CD4-positive, alpha-beta T cell (primary cell): ENCODE measurements around the gene DCST2. TPM values are rescaled to one million over a fixed set of nuclear protein-coding genes. Genes with fewer than 3 reads are reported as not detected.

Experiments used
- ATAC-seq: fragments of 200-7000 bp; cut with Tn5 transposase; one replicate; pipeline ENCODE4 v1.10.0; 2022; ENCODE audit warnings: mild to moderate bottlenecking; ENCODE audit not compliant: poor library complexity
- CTCF ChIA-PET: fragments of 350-600 bp; sonication (Branson Sonifier 250); formaldehyde crosslinking; loops from one replicate; lab custom pipeline; 2021; ENCODE audit warnings: antibody characterized with exemption, inconsistent platforms; lab: Charles Lee
- POLR2A ChIA-PET: fragments of 350-600 bp; sonication (Branson Sonifier 250); formaldehyde crosslinking; loops from one replicate; lab custom pipeline; 2021; ENCODE audit warnings: antibody characterized with exemption, inconsistent platforms; lab: Charles Lee
- DNase-seq, 14 experiments: peaks; one replicate each; pipeline ENCODE4 v3.0.0-alpha.2; 2013 to 2020; ENCODE audit warnings: mixed read lengths in 2 of 14
- H3K27ac ChIP-seq, 2 donors: one replicate each; pipeline versions ENCODE4 v1.5.1 to v1.7.0; 2013; ENCODE audit warnings: low read length in 2 of 2, low read depth in 1 of 2, mild to moderate bottlenecking in 1 of 2
- H3K27me3 ChIP-seq, 2 experiments: 1 replicate in 1 of 2; 2 replicates in 1 of 2; pipeline versions ENCODE4 v1.6.1 to v1.7.0; 2013; ENCODE audit warnings: low read length in 2 of 2, control low read depth in 1 of 2, mild to moderate bottlenecking in 1 of 2, moderate library complexity in 1 of 2; ENCODE audit not compliant: insufficient read depth in 2 of 2, control insufficient read depth in 1 of 2
- H3K36me3 ChIP-seq: one replicate; pipeline ENCODE4 v1.6.1; 2013; ENCODE audit warnings: low read length, control low read depth; ENCODE audit not compliant: insufficient read depth
- H3K4me1 ChIP-seq: one replicate; pipeline ENCODE4 v1.6.1; 2013; ENCODE audit warnings: low read length, control low read depth; ENCODE audit not compliant: insufficient read depth
- H3K4me3 ChIP-seq: one replicate; pipeline ENCODE4 v1.5.1; 2013; ENCODE audit warnings: mild to moderate bottlenecking, low read length, moderate library complexity
- H3K9me3 ChIP-seq, 2 experiments: 1 replicate in 1 of 2; 2 replicates in 1 of 2; pipeline versions ENCODE4 v1.6.1 to v1.7.0; 2013; ENCODE audit warnings: low read length in 2 of 2, mild to moderate bottlenecking in 2 of 2, control low read depth in 1 of 2, moderate library complexity in 1 of 2; ENCODE audit not compliant: control insufficient read depth in 1 of 2, insufficient read depth in 1 of 2
- H3K27ac Mint-ChIP-seq: one replicate; pipeline ENCODE4 v1.8.0; 2020; ENCODE audit warnings: mixed read lengths
- H3K27me3 Mint-ChIP-seq: one replicate; pipeline ENCODE4 v1.8.0; 2021; ENCODE audit warnings: mixed read lengths
- H3K36me3 Mint-ChIP-seq: one replicate; pipeline ENCODE4 v1.8.0; 2021; ENCODE audit warnings: low read depth, mixed read lengths
- H3K4me1 Mint-ChIP-seq: one replicate; pipeline ENCODE4 v1.8.0; 2021; ENCODE audit warnings: low read depth, mixed read lengths
- H3K4me3 Mint-ChIP-seq: one replicate; pipeline ENCODE4 v1.8.0; 2020; ENCODE audit warnings: mild to moderate bottlenecking, mixed read lengths
- H3K9me3 Mint-ChIP-seq: one replicate; pipeline ENCODE4 v1.8.0; 2020; ENCODE audit warnings: mixed read lengths
- intact Hi-C, 2 experiments: fragments of 100-400 bp; cut with DNase I in 1 of 2; cut with micrococcal nuclease in 1 of 2; formaldehyde crosslinking; loops; one replicate each; pipeline versions ENCODE4 v1.15.1 to v1.9.0; 2023 to 2025; cut with DNase I, micrococcal nuclease
- total RNA-seq, 174 experiments: library from RNA in 2 of 174; stranded (reverse) in 2 of 174; gene quantifications; one replicate each; pipeline ENCODE4 v1.2.3 and lab custom pipeline; 2021 to 2026
- TF ChIP-seq, protein P1 (sequence below): fragments of 200-600 bp; IDR thresholded peaks from one replicate; pipeline ENCODE4 v1.8.0; 2022; ENCODE audit warnings: antibody characterized with exemption, mild to moderate bottlenecking

The DCST2 gene
- total RNA-seq, 2 experiments from 2014 or later = 1.4 to 2.2 TPM

DNA sequence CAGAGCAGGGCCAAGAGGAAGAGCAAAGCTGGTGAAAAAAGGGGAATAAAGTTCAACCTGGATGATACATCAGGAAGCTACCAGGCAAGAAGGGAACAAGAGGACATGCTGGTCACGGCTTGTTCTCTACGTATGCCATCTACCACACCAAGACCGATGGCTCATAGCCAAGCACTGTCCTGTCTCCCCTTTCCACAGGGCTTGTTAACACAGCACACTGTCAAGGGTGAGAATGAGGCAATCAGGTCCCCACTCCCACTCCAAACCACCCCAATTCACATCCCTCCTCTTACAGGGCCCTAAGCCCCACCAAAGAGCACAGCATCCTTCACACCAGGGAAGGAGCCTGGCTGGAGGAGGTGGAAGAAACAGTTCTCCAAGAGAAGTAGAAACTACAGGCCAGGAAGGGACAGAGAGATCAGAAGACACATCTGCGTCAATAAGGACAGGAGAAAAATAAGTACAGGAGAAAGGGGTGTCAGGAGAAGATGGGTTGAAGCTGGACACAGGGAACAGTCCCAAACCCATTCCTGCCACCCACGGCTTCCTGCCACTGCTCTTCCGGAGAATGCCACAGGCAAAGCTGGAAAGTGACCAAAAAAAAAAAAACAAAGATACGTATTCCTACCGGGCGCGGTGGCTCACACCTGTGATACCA is 62.1 kb downstream of the DCST2 start:
- intact Hi-C loops = no loop called here
- H3K4me3 Mint-ChIP-seq = peak overlapping the region; percentile 55

GRCh38 chr1:154970631-154971340 is 62.8 kb downstream of the DCST2 start, which contains the start of gene SHC1:
Gene SHC1 (minus strand): TSS chr1:154970747. CDS start chr1:154970526, 221 bp downstream.
- Mint-ChIP-seq H3K27ac (peak within 1 kb of the TSS; percentile 70), H3K9me3 (no peaks in the 10 kb centered on the region), H3K4me1 (peaks cover 30% of the 10 kb centered on the region), H3K27me3 (no peaks in the 10 kb centered on the region), H3K36me3 (peaks cover 47% of the 10 kb centered on the region), H3K4me3 (peak within 1 kb of the TSS; percentile 55)
- TF ChIP-seq, protein P1, sequence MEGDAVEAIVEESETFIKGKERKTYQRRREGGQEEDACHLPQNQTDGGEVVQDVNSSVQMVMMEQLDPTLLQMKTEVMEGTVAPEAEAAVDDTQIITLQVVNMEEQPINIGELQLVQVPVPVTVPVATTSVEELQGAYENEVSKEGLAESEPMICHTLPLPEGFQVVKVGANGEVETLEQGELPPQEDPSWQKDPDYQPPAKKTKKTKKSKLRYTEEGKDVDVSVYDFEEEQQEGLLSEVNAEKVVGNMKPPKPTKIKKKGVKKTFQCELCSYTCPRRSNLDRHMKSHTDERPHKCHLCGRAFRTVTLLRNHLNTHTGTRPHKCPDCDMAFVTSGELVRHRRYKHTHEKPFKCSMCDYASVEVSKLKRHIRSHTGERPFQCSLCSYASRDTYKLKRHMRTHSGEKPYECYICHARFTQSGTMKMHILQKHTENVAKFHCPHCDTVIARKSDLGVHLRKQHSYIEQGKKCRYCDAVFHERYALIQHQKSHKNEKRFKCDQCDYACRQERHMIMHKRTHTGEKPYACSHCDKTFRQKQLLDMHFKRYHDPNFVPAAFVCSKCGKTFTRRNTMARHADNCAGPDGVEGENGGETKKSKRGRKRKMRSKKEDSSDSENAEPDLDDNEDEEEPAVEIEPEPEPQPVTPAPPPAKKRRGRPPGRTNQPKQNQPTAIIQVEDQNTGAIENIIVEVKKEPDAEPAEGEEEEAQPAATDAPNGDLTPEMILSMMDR = no peak
- Histone ChIP-seq H3K36me3 (peaks cover 53% of the 10 kb centered on the region), H3K4me3 (no peak within 1 kb of the TSS), H3K9me3 (no peaks in the 10 kb centered on the region), H3K27me3 (no peaks in the 10 kb centered on the region), H3K4me1 (peaks cover 55% of the 10 kb centered on the region), H3K27ac (peak within 1 kb of the TSS in 1 of 2 donors; percentile 34)
- DNase-seq (peak in 5 of 14 experiments; percentile 27 to 65 (median 50)), ATAC-seq (no peak)
- ChIA-PET POLR2A (interaction anchor here (1.1 to 2.4 kb wide), 7 partner anchors 9 to 43 kb away, joined by 3 to 9 read pairs (median 4); partner anchors contain the start of genes PBXIP1, PMVK and PYGO2), CTCF (interaction anchor here (0.9 to 10.7 kb wide), 5 partner anchors 8 to 91 kb away, joined by 3 to 71 read pairs (median 8); partner anchors contain the start of genes PMVK and PYGO2)
- intact Hi-C loops = no loop called here

More for the DNA sequence above, 62.1 kb downstream of the DCST2 start:
- H3K4me3 ChIP-seq = no peak overlapping the region
- CTCF ChIA-PET = interaction anchor here (0.9 to 10.7 kb wide), 8 partner anchors 9 to 90 kb away, joined by 3 to 71 read pairs (median 6); partner anchors contain the start of genes PMVK and PYGO2
- ATAC-seq (no peak), DNase-seq (no peak)
- no peak overlapping the region for H3K27ac ChIP-seq
- POLR2A ChIA-PET = interaction anchor here (1.1 to 5.6 kb wide), 8 partner anchors 10 to 45 kb away, joined by 3 to 46 read pairs (median 8); partner anchors contain the start of genes FLAD1, PBXIP1, PMVK and PYGO2
- H3K27me3 ChIP-seq = no peaks in the 10 kb centered on the region
- no peaks in the 10 kb centered on the region for H3K9me3 Mint-ChIP-seq
- TF ChIP-seq, protein P1 = no peak
- peaks cover 61% of the 10 kb centered on the region for H3K4me1 ChIP-seq
- H3K4me1 Mint-ChIP-seq = peaks cover 30% of the 10 kb centered on the region
- H3K36me3 ChIP-seq = peaks cover 46% of the 10 kb centered on the region
- H3K36me3 Mint-ChIP-seq = peaks cover 41% of the 10 kb centered on the region
- no peaks in the 10 kb centered on the region for H3K9me3 ChIP-seq
- peak overlapping the region; percentile 29 for H3K27ac Mint-ChIP-seq
- H3K27me3 Mint-ChIP-seq = no peaks in the 10 kb centered on the region

DNA sequence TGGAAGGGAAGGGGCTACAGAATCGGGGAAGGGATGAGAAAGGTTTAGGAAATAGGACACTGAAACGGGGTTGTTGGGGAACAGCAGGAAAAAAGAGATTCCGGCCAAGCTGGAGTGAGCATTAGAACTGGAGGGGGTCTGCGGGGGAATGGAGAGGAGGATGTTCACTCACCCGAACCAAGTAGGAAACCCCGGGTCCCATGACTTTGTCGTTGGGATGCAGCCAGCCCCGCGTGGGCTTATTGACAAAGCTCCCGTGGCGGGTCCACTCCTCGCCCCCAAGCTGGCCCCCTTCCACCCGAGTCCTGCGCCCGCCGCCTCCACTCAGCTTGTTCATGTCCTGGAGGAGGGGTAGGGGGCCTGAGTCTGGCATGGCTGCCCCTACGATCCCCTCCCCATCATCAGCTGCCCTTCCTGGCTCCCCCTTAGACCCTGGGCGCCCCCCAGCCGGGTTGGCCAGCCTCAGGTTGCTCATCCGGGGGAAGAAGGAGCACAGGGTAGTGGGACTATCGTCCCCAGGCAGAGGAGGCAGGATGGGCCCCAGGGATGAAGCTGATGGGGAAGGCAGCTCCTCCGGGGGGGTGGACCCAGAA is 63.6 kb downstream of the DCST2 start:
- ChIA-PET CTCF (interaction anchor here (1.2 to 10.7 kb wide), 3 partner anchors 29 to 92 kb away, joined by 3 to 71 read pairs (median 8); no protein-coding TSS in a partner anchor), POLR2A (interaction anchor here (1.1 to 2.4 kb wide), 6 partner anchors 8 to 44 kb away, joined by 3 to 9 read pairs (median 4); partner anchors contain the start of genes PBXIP1 and PYGO2)
- no peak overlapping the region for H3K4me3 ChIP-seq
- H3K9me3 ChIP-seq = no peaks in the 10 kb centered on the region
- no peaks in the 10 kb centered on the region for H3K27me3 Mint-ChIP-seq
- DNase-seq = no peak
- no peak for ATAC-seq
- peaks cover 55% of the 10 kb centered on the region for H3K4me1 ChIP-seq
- peaks cover 56% of the 10 kb centered on the region for H3K36me3 Mint-ChIP-seq
- no peak overlapping the region for H3K27ac ChIP-seq
- peak overlapping the region; percentile 70 for H3K27ac Mint-ChIP-seq
- no peaks in the 10 kb centered on the region for H3K27me3 ChIP-seq
- peaks cover 60% of the 10 kb centered on the region for H3K36me3 ChIP-seq
- no peaks in the 10 kb centered on the region for H3K9me3 Mint-ChIP-seq
- no peak overlapping the region for H3K4me3 Mint-ChIP-seq
- H3K4me1 Mint-ChIP-seq = peaks cover 30% of the 10 kb centered on the region
- TF ChIP-seq, protein P1 = no peak
- intact Hi-C loops = no loop called here
